GM06990 (cell line): Measurements from ENCODE around the gene GABRR2.

Experiments
- DNase-seq: peaks from one replicate; pipeline ENCODE4 v3.0.0-alpha.2; 2011; ENCODE audit not compliant: insufficient read length; ENCODE audit errors: extremely low read depth
- H3K27me3 ChIP-seq: replicated peaks from 2 replicates; pipeline ENCODE4 v1.6.0; 2011; ENCODE audit warnings: low read length; ENCODE audit not compliant: control insufficient read depth, insufficient read depth
- H3K36me3 ChIP-seq: 2 replicates; pipeline ENCODE4 v1.5.1; 2011; ENCODE audit warnings: low read length; ENCODE audit not compliant: control insufficient read depth, insufficient read depth
- H3K4me3 ChIP-seq: replicated peaks from 2 replicates; pipeline ENCODE4 v1.5.1; 2011; ENCODE audit warnings: low read depth, mild to moderate bottlenecking, control low read depth, low read length
- CTCF ChIP-seq: IDR thresholded peaks from 2 replicates; pipeline ENCODE4 v1.5.1; 2011; ENCODE audit warnings: low read length, control low read depth, mild to moderate bottlenecking, inconsistent platforms; ENCODE audit not compliant: insufficient read depth, poor library complexity, severe bottlenecking

GABRR2 gene

DNA sequence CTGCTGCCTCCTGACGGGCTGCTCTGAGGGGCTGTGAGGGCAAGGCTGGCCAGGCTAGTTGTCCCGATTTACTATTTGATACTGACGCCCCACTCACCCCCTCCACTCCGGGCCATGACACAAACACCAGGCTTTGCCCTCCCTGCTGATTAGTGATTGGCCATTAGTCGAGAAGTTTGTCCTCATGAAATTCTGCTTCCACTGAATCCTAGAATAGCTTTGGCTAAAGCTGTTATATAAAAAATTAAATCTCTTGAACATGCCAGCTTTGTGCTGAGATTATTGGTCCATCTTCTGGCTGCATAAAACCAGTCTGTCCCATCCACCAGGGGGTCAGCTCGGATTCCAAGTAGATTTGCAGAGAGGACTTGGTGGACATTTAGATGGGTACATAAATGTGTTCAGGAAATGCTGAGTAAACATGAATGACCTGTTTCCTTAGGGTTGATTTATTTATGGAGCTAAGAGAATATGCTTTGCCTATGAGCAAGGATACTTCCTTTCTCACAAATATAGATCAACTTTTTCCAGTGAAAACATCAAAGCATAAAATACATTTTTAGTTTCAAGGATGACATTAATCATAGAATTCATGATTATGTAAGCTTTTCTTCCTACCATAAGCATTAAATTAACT lies at the start of gene GABRR2:
GABRR2 (minus strand) TSS at position 51 of the 637 bp plus-strand sequence. CDS start 134 bp downstream, outside the sequence.
- no peak for TF ChIP-seq CTCF
- Histone ChIP-seq H3K27me3 (no peaks in the 10 kb centered on the region), H3K4me3 (no peak within 1 kb of the TSS), H3K36me3 (no peaks in the 10 kb centered on the region; the same call in 1 of the 2 replicates)
- no peak for DNase-seq

DNA sequence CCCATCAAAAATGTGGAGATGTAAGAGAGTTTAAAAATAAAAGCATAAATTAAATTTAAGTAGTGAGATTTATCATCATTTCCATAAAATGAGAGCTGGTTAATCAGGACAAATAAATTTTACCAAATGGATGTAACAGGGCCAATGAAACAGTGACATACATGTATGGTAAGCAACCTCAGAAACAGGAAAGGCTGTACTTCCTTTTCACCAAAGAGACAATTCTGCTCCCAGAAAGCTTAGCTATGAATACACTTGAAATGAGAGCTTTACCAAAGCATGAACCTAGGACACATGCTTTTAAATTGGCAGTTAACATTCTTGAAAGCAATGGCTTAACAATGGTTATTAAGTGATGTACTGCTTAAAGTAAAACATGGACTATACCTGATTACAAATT lies 49.5 kb upstream of the GABRR2 start:
- TF ChIP-seq CTCF: no peak
- no peak overlapping the region for H3K4me3 ChIP-seq
- DNase-seq: no peak
- H3K27me3 ChIP-seq: no peaks in the 10 kb centered on the region
- H3K36me3 ChIP-seq: no peaks in the 10 kb centered on the region

DNA sequence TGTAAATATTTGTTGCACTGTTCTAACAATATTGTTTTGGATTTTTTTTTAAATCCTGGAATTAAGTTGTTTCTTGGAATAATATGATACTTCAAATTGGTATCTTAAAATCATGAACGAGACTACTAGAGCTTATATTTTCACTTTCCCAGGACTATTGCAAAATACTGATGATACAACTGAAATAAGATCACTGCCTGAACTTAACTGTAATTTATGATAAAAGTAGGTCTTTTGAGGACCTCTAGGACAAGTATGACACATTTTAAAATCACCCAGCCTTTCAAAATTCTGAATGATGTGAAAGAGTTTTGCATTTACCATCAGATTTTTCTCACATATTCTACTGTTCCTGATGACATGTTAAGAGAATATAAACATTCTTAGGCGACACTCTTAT lies 46.1 kb upstream of the GABRR2 start:
- H3K4me3 ChIP-seq: no peak overlapping the region; the same call in 1 of the 2 replicates

DNA sequence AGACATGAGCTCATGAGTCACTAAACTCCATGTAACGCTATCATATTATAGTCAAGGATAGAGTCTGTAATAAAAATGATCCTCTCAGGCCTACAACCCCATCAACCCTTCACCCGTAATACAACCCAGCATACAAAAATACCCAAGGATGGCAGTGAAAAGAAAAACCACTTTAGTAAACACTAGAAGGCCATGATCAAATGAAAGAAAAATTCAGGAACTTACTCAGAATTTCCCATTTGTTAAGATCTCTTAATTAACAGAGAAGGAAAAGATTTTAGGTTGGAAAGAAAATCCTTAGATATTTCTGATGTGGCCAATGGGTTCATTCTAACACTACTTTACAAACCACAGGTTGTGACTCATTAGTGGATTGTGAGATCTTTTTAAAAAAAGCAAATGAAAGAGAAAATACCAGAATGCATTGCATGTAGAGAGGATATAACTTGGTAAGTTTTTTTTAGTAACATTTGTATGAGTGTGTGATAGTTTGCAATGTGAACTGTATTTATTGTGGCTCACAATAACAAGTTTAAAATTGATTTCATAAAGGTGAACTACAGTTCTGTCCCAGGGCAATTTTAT lies 45.4 kb upstream of the GABRR2 start:
- no peak for TF ChIP-seq CTCF
- no peaks in the 10 kb centered on the region for H3K36me3 ChIP-seq
- DNase-seq: peak; percentile 55
- peak overlapping the region; percentile 37 for H3K4me3 ChIP-seq
- no peaks in the 10 kb centered on the region for H3K27me3 ChIP-seq

More for the DNA sequence above, 46.1 kb upstream of the GABRR2 start:
- DNase-seq: no peak
- Histone ChIP-seq H3K36me3 (no peaks in the 10 kb centered on the region), H3K27me3 (no peaks in the 10 kb centered on the region)
- no peak for TF ChIP-seq CTCF

- DNase-seq: no peak
- no peaks in the 10 kb centered on the region for H3K36me3 ChIP-seq
Observed at GRCh38 chr6:89359561-89359960, 44.5 kb upstream of the GABRR2 start.

More at GRCh38 chr6:89359561-89359960, 44.5 kb upstream of the GABRR2 start:
- Histone ChIP-seq H3K4me3 (no peak overlapping the region), H3K27me3 (no peaks in the 10 kb centered on the region)
- TF ChIP-seq CTCF: no peak
